OCI-LY7 (cell line): Measurements from ENCODE around the gene PTPRQ.

Experiments used
- EZH2phosphoT487 ChIP-seq: fragments of 200-600 bp; sonication (generic); IDR thresholded peaks from 2 replicates; pipeline ENCODE4 v1.6.1; 2018; ENCODE audit warnings: low read depth, borderline replicate concordance, mild to moderate bottlenecking, mixed run types, antibody characterized with exemption, low read length, moderate library complexity, mixed read lengths
- TF ChIP-seq, protein P1 (sequence below): fragments of 200-600 bp; sonication (generic); conservative IDR thresholded peaks from 2 replicates; pipeline ENCODE4 v1.5.1; 2014; ENCODE audit warnings: mild to moderate bottlenecking, antibody characterized with exemption, low read length, moderate library complexity, mixed read lengths

GRCh38 chr12:80401191-80401590 lies 42.8 kb upstream of the PTPRQ start:
- TF ChIP-seq, protein P1, sequence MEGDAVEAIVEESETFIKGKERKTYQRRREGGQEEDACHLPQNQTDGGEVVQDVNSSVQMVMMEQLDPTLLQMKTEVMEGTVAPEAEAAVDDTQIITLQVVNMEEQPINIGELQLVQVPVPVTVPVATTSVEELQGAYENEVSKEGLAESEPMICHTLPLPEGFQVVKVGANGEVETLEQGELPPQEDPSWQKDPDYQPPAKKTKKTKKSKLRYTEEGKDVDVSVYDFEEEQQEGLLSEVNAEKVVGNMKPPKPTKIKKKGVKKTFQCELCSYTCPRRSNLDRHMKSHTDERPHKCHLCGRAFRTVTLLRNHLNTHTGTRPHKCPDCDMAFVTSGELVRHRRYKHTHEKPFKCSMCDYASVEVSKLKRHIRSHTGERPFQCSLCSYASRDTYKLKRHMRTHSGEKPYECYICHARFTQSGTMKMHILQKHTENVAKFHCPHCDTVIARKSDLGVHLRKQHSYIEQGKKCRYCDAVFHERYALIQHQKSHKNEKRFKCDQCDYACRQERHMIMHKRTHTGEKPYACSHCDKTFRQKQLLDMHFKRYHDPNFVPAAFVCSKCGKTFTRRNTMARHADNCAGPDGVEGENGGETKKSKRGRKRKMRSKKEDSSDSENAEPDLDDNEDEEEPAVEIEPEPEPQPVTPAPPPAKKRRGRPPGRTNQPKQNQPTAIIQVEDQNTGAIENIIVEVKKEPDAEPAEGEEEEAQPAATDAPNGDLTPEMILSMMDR = no peak
- TF ChIP-seq EZH2phosphoT487 = no peak
